Aorta (tissue), 5 donors: ENCODE data around the gene TMEM106C. TPM values are rescaled to one million over a fixed set of nuclear protein-coding genes. Genes with fewer than 3 reads are reported as not detected.

ENCODE experiments used
- ATAC-seq: fragments of 200-7000 bp; cut with Tn5 transposase; one replicate; pipeline ENCODE4 v1.9.1; 2022; ENCODE audit warnings: moderate library complexity; ENCODE audit not compliant: low FRiP score
- DNase-seq, 2 donors: peaks; one replicate each; pipeline ENCODE4 v3.0.0-alpha.2; 2020
- H3K27ac ChIP-seq, 2 donors: one replicate each; pipeline ENCODE4 v1.5.1; 2013; ENCODE audit warnings: low read length in 2 of 2, mild to moderate bottlenecking in 2 of 2, moderate library complexity in 2 of 2, control low read depth in 1 of 2, inconsistent platforms in 1 of 2, low read depth in 1 of 2
- H3K27me3 ChIP-seq, 2 donors: one replicate each; pipeline ENCODE4 v1.6.1; 2013; ENCODE audit warnings: control low read depth in 1 of 2, low read length in 1 of 2, mild to moderate bottlenecking in 1 of 2, moderate library complexity in 1 of 2; ENCODE audit not compliant: insufficient read depth in 2 of 2, control insufficient read depth in 1 of 2
- H3K36me3 ChIP-seq, 2 donors: one replicate each; pipeline ENCODE4 v1.6.1; 2013; ENCODE audit warnings: control low read depth in 1 of 2, low read length in 1 of 2, mild to moderate bottlenecking in 1 of 2; ENCODE audit not compliant: insufficient read depth in 2 of 2, control insufficient read depth in 1 of 2
- H3K4me1 ChIP-seq, 2 donors: one replicate each; pipeline ENCODE4 v1.6.1; 2013; ENCODE audit warnings: low read length in 2 of 2, control low read depth in 1 of 2, mild to moderate bottlenecking in 1 of 2, moderate library complexity in 1 of 2; ENCODE audit not compliant: insufficient read depth in 2 of 2, control insufficient read depth in 1 of 2
- H3K4me3 ChIP-seq, 2 donors: one replicate each; pipeline ENCODE4 v1.5.1; 2013; ENCODE audit warnings: low read length in 2 of 2, control low read depth in 1 of 2, mild to moderate bottlenecking in 1 of 2
- H3K9me3 ChIP-seq: one replicate; pipeline ENCODE4 v1.6.1; 2013; ENCODE audit warnings: mild to moderate bottlenecking, low read length; ENCODE audit not compliant: control insufficient read depth
- WGBS, 2 donors: extraction: QIAGEN DNeasy Blood & Tissue Kit; methylation state at CpG; one replicate each; pipeline ENCODE4 v1.1.7; 2013; 5-methylcytosine and 5-hydroxymethylcytosine counted together
- intact Hi-C, 2 donors: fragments of 100-400 bp; cut with DNase I; formaldehyde crosslinking; loops; one replicate each; pipeline versions ENCODE4 v1.14.2 to v1.15.0; 2022
- polyA plus RNA-seq, 2 donors: library from polyadenylated mRNA; stranded (reverse); fragments of 200-250 nt; gene quantifications; one replicate each; pipeline ENCODE4 v1.2.3, GENCODE V29; 2013
- total RNA-seq, 2 donors: library from RNA; stranded (reverse); fragmentation: NEBNext Ultra II Directional; extraction: Animal tissue kit (Norgen Biotek cat#: 25700); gene quantifications; one replicate each; pipeline ENCODE4 v1.2.1, GENCODE V29; 2021
- donor health status: healthy with polysubstance abuse.
- donor health status: Bipolar disorder and iron deficiency.
- donor health status: DM: no; HTN: no; CAD: no.
- donor health status: DM: no; HTN: no; CAD: no.
- donor health status: DM: yes; HTN: yes; CAD: no.

Gene TMEM106C
- total and polyA plus RNA-seq, 4 donors = 56.3 to 220 (median 69.5) TPM

GRCh38 chr12:47938594-47938993, 24.8 kb upstream of the TMEM106C start:
- Histone ChIP-seq H3K27me3 (no peaks in the 10 kb centered on the region), H3K9me3 (no peaks in the 10 kb centered on the region), H3K36me3 (no peaks in the 10 kb centered on the region), H3K4me3 (no peak overlapping the region), H3K27ac (no peak overlapping the region), H3K4me1 (no peaks in the 10 kb centered on the region)
- intact Hi-C loops = no loop called here
- 95 to 97% methylated on average over 4 of the region's 4 CpGs for WGBS, 2 donors
- DNase-seq (no peak), ATAC-seq (no peak)

- no peak overlapping the region for H3K27ac ChIP-seq
- no peaks in the 10 kb centered on the region for H3K27me3 ChIP-seq
- intact Hi-C loops = no loop called here
- no peak overlapping the region for H3K4me3 ChIP-seq
- no peak for ATAC-seq
- 88 to 96% methylated on average over 6 of the region's 6 CpGs for WGBS, 2 donors
- DNase-seq = no peak
- H3K9me3 ChIP-seq = no peaks in the 10 kb centered on the region
- no peaks in the 10 kb centered on the region for H3K4me1 ChIP-seq
- no peaks in the 10 kb centered on the region for H3K36me3 ChIP-seq
These were observed 24.3 kb upstream of the TMEM106C start for GRCh38 chr12:47939009-47939601.

- Histone ChIP-seq H3K27ac (no peak overlapping the region), H3K9me3 (no peaks in the 10 kb centered on the region), H3K4me3 (no peak overlapping the region), H3K36me3 (no peaks in the 10 kb centered on the region), H3K4me1 (no peaks in the 10 kb centered on the region), H3K27me3 (no peaks in the 10 kb centered on the region)
- WGBS, 2 donors = 95 to 96% methylated on average over 10 of the region's 10 CpGs
- ATAC-seq (no peak), DNase-seq (no peak)
- intact Hi-C loops = no loop called here
These were observed 22.5 kb upstream of the TMEM106C start for GRCh38 chr12:47940773-47941474.

GRCh38 chr12:47941475-47941780, 22.0 kb upstream of the TMEM106C start:
- DNase-seq (no peak), ATAC-seq (no peak)
- Histone ChIP-seq H3K27ac (no peak overlapping the region), H3K9me3 (no peaks in the 10 kb centered on the region), H3K4me1 (no peaks in the 10 kb centered on the region), H3K27me3 (no peaks in the 10 kb centered on the region), H3K4me3 (no peak overlapping the region), H3K36me3 (no peaks in the 10 kb centered on the region)
- WGBS, 2 donors = 91 to 94% methylated on average over 9 of the region's 9 CpGs
- intact Hi-C loops = no loop called here

- intact Hi-C loops = no loop called here
- WGBS, 2 donors = 18 to 21% methylated on average over 34 to 40 of the region's 40 CpGs
- Histone ChIP-seq H3K9me3 (no peaks in the 10 kb centered on the region), H3K4me1 (no peaks in the 10 kb centered on the region), H3K27me3 (no peaks in the 10 kb centered on the region), H3K4me3 (no peak overlapping the region), H3K27ac (no peak overlapping the region), H3K36me3 (no peaks in the 10 kb centered on the region)
- DNase-seq (no peak), ATAC-seq (peak; percentile 3)
These were observed 21.4 kb upstream of the TMEM106C start for GRCh38 chr12:47941871-47942613.

GRCh38 chr12:47942614-47943225, 20.7 kb upstream of the TMEM106C start:
- no peaks in the 10 kb centered on the region for H3K4me1 ChIP-seq
- no peaks in the 10 kb centered on the region for H3K36me3 ChIP-seq
- WGBS, 2 donors = 58 to 60% methylated on average over 30 to 31 of the region's 31 CpGs
- no peaks in the 10 kb centered on the region for H3K9me3 ChIP-seq
- ATAC-seq = peak; percentile 24
- no peak overlapping the region for H3K4me3 ChIP-seq
- no peaks in the 10 kb centered on the region for H3K27me3 ChIP-seq
- no peak for DNase-seq
- intact Hi-C loops = no loop called here
- H3K27ac ChIP-seq = no peak overlapping the region

GRCh38 chr12:47943623-47944340, 19.6 kb upstream of the TMEM106C start:
- no peaks in the 10 kb centered on the region for H3K36me3 ChIP-seq
- no peak overlapping the region for H3K27ac ChIP-seq
- WGBS, 2 donors = 76 to 87% methylated on average over 11 to 12 of the region's 12 CpGs
- no peaks in the 10 kb centered on the region for H3K4me1 ChIP-seq
- DNase-seq = no peak
- no peaks in the 10 kb centered on the region for H3K9me3 ChIP-seq
- H3K4me3 ChIP-seq = no peak overlapping the region
- no peak for ATAC-seq
- intact Hi-C loops = no loop called here
- no peaks in the 10 kb centered on the region for H3K27me3 ChIP-seq

GRCh38 chr12:47944685-47945340, 18.6 kb upstream of the TMEM106C start:
- no peaks in the 10 kb centered on the region for H3K27me3 ChIP-seq
- H3K9me3 ChIP-seq = no peaks in the 10 kb centered on the region
- H3K4me3 ChIP-seq = no peak overlapping the region
- WGBS, 2 donors = 85 to 91% methylated on average over 6 of the region's 6 CpGs
- DNase-seq (no peak), ATAC-seq (no peak)
- no peaks in the 10 kb centered on the region for H3K36me3 ChIP-seq
- H3K4me1 ChIP-seq = no peaks in the 10 kb centered on the region
- H3K27ac ChIP-seq = no peak overlapping the region
- intact Hi-C loops = loop anchor here in 1 of 2 donors (5.0 kb wide), 2 partner anchors 38 to 73 kb away; no protein-coding TSS in a partner anchor
